ENCODE data around the gene CSF2. TPM values are rescaled to one million over a fixed set of nuclear protein-coding genes. Genes with fewer than 3 reads are reported as not detected.

The CSF2 gene
- polyA plus RNA-seq, 1 of the 3 experiments (the other 2 are of a cell fraction): 0.97 TPM

- Histone ChIP-seq H3F3A (replicated peaks; ENCODE audit: insufficient read depth) (no peaks in the 10 kb centered on the region), H3K9me2 (no peaks in the 10 kb centered on the region), H3K27ac (ENCODE audit: low read depth in 2 of 2, low read length in 1 of 2) (no peak overlapping the region), H2AFZ (ENCODE audit: low read depth) (no peak overlapping the region), H3K4me2 (no peak overlapping the region), H3K9ac (no peak overlapping the region), H3K4me1 (ENCODE audit: control insufficient read depth in 1 of 2, insufficient read depth in 2 of 2, low read depth in 1 of 2, low read length in 1 of 2) (no peaks in the 10 kb centered on the region), H3K79me2 (ENCODE audit: insufficient read depth) (no peaks in the 10 kb centered on the region), H3K9me3 (no peaks in the 10 kb centered on the region), H4K20me1 (ENCODE audit: insufficient read depth) (no peaks in the 10 kb centered on the region), H3K36me3 (replicated peaks in 1 of 2; ENCODE audit: control insufficient read depth in 1 of 2, insufficient read depth in 2 of 2, low read length in 1 of 2) (no peaks in the 10 kb centered on the region), H3K27me3 (ENCODE audit: insufficient read depth) (no peaks in the 10 kb centered on the region; the same call in 1 of the 2 replicates), H3K4me3 (ENCODE audit: low read depth in 2 of 2, low read length in 1 of 2) (no peak overlapping the region)
- DNase-seq: no peak
- POLR2A ChIA-PET: no interaction called here
- CTCF ChIA-PET: interaction anchor here (1.6 to 1.9 kb wide), 2 partner anchors 14 kb away, joined by 4 to 7 read pairs; no protein-coding TSS in a partner anchor
- WGBS (ENCODE audit: low lambda C conversion rate): 49% methylated on average over 4 of the region's 4 CpGs
- TF ChIP-seq SIN3A (IDR thresholded peaks at IDR 0.05; ENCODE audit: borderline replicate concordance, low read depth, low read length) (no peak), NFIC (IDR thresholded peaks at IDR 0.05; ENCODE audit: borderline replicate concordance) (no peak), POLR2AphosphoS5 (IDR thresholded peaks at IDR 0.05; ENCODE audit: low read depth, low read length) (no peak), JUND (IDR thresholded peaks at IDR 0.05) (no peak)
These were observed 24.5 kb upstream of the CSF2 start for GRCh38 chr5:132049093-132049492.

- POLR2A ChIA-PET: no interaction called here
- Histone ChIP-seq H3F3A (replicated peaks; ENCODE audit: insufficient read depth) (no peaks in the 10 kb centered on the region), H3K4me2 (no peak overlapping the region), H3K4me1 (ENCODE audit: control insufficient read depth in 1 of 2, insufficient read depth in 2 of 2, low read depth in 1 of 2, low read length in 1 of 2) (no peaks in the 10 kb centered on the region), H3K27ac (ENCODE audit: low read depth in 2 of 2, low read length in 1 of 2) (no peak overlapping the region), H3K9ac (no peak overlapping the region), H3K36me3 (replicated peaks in 1 of 2; ENCODE audit: control insufficient read depth in 1 of 2, insufficient read depth in 2 of 2, low read length in 1 of 2) (no peaks in the 10 kb centered on the region), H3K9me2 (no peaks in the 10 kb centered on the region), H3K79me2 (ENCODE audit: insufficient read depth) (no peaks in the 10 kb centered on the region), H3K9me3 (no peaks in the 10 kb centered on the region), H2AFZ (ENCODE audit: low read depth) (no peak overlapping the region), H3K4me3 (ENCODE audit: low read depth in 2 of 2, low read length in 1 of 2) (no peak overlapping the region), H3K27me3 (ENCODE audit: insufficient read depth) (no peaks in the 10 kb centered on the region; the same call in 1 of the 2 replicates), H4K20me1 (ENCODE audit: insufficient read depth) (no peaks in the 10 kb centered on the region)
- 78% methylated on average over 12 of the region's 12 CpGs for WGBS (ENCODE audit: low lambda C conversion rate)
- no peak for DNase-seq
- CTCF ChIA-PET: interaction anchor here (1.9 kb wide), 1 partner anchor 14 kb away, joined by 7 read pairs; no protein-coding TSS in a partner anchor
- no peak for TF ChIP-seq USF1 (IDR thresholded peaks at IDR 0.05; ENCODE audit: borderline replicate concordance, low read depth)
- no peak for TF ChIP-seq EZH2phosphoT487 (IDR thresholded peaks at IDR 0.05; ENCODE audit: borderline replicate concordance, low read depth)
These were observed 24.0 kb upstream of the CSF2 start for GRCh38 chr5:132049559-132049958.

GRCh38 chr5:132050136-132050535 is 23.5 kb upstream of the CSF2 start:
- Histone ChIP-seq H2AFZ (ENCODE audit: low read depth) (no peak overlapping the region), H3K27me3 (ENCODE audit: insufficient read depth) (no peaks in the 10 kb centered on the region; the same call in 1 of the 2 replicates), H3K79me2 (ENCODE audit: insufficient read depth) (no peaks in the 10 kb centered on the region), H4K20me1 (ENCODE audit: insufficient read depth) (no peaks in the 10 kb centered on the region), H3K36me3 (replicated peaks in 1 of 2; ENCODE audit: control insufficient read depth in 1 of 2, insufficient read depth in 2 of 2, low read length in 1 of 2) (no peaks in the 10 kb centered on the region), H3K4me1 (ENCODE audit: control insufficient read depth in 1 of 2, insufficient read depth in 2 of 2, low read depth in 1 of 2, low read length in 1 of 2) (no peaks in the 10 kb centered on the region), H3K9ac (no peak overlapping the region), H3K9me2 (no peaks in the 10 kb centered on the region), H3K27ac (ENCODE audit: low read depth in 2 of 2, low read length in 1 of 2) (no peak overlapping the region), H3K9me3 (no peaks in the 10 kb centered on the region), H3F3A (replicated peaks; ENCODE audit: insufficient read depth) (no peaks in the 10 kb centered on the region), H3K4me3 (ENCODE audit: low read depth in 2 of 2, low read length in 1 of 2) (no peak overlapping the region), H3K4me2 (no peak overlapping the region)
- DNase-seq: no peak
- POLR2A ChIA-PET: no interaction called here
- CTCF ChIA-PET: interaction anchor here (1.9 kb wide), 1 partner anchor 13 kb away, joined by 7 read pairs; no protein-coding TSS in a partner anchor
- 37% methylated on average over 4 of the region's 5 CpGs for WGBS (ENCODE audit: low lambda C conversion rate)
- no peak for TF ChIP-seq SIN3A (IDR thresholded peaks at IDR 0.05; ENCODE audit: borderline replicate concordance, low read depth, low read length)
- TF ChIP-seq GATA2 (CRISPR knock-in tag; IDR thresholded peaks at IDR 0.05): no peak
- TF ChIP-seq GABPA (IDR thresholded peaks at IDR 0.05; ENCODE audit: low read depth): no peak
- no peak for TF ChIP-seq FOSL2 (IDR thresholded peaks at IDR 0.05; ENCODE audit: borderline replicate concordance, low read depth)
- no peak for TF ChIP-seq REST (IDR thresholded peaks at IDR 0.05; ENCODE audit: low read depth, low read length)
- TF ChIP-seq SMC3 (IDR thresholded peaks at IDR 0.05; ENCODE audit: low read depth, low read length): no peak
- no peak for TF ChIP-seq PBX3 (IDR thresholded peaks at IDR 0.05)
- no peak for TF ChIP-seq RXRA (IDR thresholded peaks at IDR 0.05; ENCODE audit: borderline replicate concordance, low read depth)
- no peak for TF ChIP-seq TAF1 (IDR thresholded peaks at IDR 0.05; ENCODE audit: borderline replicate concordance, low read depth, low read length)
- no peak for TF ChIP-seq FOXJ3 (CRISPR knock-in tag; IDR thresholded peaks at IDR 0.05)
- TF ChIP-seq RCOR1 (IDR thresholded peaks at IDR 0.05; ENCODE audit: low read length): no peak
- TF ChIP-seq FOXM1 (IDR thresholded peaks at IDR 0.05; ENCODE audit: low read depth): no peak
- TF ChIP-seq NFIC (IDR thresholded peaks at IDR 0.05; ENCODE audit: borderline replicate concordance): no peak
